ENCODE measurements around the gene ALG12.

DNA sequence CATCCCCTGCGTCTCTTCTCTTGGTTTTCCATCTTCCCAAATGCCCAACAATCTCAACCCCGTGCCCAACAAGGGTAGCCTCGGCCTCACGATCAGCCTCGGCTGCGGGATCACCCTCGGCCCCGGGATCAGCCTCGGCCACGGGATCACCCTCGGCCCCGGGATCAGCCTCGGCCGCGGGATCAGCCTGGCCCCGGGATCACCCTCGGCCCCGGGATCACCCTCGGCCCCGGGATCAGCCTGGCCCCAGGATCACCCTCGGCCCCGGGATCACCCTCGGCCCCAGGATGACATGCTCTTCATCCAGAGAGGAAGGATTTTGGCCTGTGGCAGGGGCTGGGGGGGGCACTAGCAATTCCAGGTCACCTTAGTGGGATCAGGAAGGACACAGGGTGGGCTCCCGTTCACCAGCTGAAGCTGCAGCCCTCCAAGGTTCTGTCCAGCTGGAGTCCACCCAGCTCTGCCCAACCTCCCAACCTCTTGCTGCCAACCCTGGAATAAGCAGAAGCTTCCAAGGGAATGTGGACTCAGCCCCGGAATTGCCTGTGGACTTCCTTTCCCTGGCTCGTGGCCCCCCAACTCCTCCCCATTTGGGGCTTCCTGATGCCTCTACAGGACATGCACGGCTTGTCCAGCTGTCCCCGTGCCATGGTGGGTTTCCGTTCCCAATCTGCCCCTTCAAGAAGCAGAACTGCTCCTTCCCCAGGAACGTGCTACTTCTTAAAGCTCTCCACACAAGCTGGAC, 6.2 kb downstream of the ALG12 start:
- TF ChIP-seq, protein P1, sequence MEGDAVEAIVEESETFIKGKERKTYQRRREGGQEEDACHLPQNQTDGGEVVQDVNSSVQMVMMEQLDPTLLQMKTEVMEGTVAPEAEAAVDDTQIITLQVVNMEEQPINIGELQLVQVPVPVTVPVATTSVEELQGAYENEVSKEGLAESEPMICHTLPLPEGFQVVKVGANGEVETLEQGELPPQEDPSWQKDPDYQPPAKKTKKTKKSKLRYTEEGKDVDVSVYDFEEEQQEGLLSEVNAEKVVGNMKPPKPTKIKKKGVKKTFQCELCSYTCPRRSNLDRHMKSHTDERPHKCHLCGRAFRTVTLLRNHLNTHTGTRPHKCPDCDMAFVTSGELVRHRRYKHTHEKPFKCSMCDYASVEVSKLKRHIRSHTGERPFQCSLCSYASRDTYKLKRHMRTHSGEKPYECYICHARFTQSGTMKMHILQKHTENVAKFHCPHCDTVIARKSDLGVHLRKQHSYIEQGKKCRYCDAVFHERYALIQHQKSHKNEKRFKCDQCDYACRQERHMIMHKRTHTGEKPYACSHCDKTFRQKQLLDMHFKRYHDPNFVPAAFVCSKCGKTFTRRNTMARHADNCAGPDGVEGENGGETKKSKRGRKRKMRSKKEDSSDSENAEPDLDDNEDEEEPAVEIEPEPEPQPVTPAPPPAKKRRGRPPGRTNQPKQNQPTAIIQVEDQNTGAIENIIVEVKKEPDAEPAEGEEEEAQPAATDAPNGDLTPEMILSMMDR (IDR thresholded peaks at IDR 0.05; ENCODE audit: low read length): no peak
- TF ChIP-seq EZH2 (optimal IDR thresholded peaks at IDR 0.05; ENCODE audit: low read depth, low read length): no peak
